SK-N-MC (cell line): ENCODE measurements around the gene ATPAF1.

Experiments used
- EZH2 ChIP-seq: fragments of 200-600 bp; sonication (generic); IDR thresholded peaks from one replicate; pipeline ENCODE4 v1.6.1; 2017; ENCODE audit warnings: antibody characterized with exemption
- POLR2AphosphoS5 ChIP-seq: IDR thresholded peaks from 2 replicates; pipeline ENCODE4 v1.6.1; 2012; ENCODE audit warnings: mild to moderate bottlenecking, low read depth, low read length, borderline replicate concordance

- TF ChIP-seq EZH2 (no peak), POLR2AphosphoS5 (no peak)
These were observed 46.2 kb downstream of the ATPAF1 start for GRCh38 chr1:46621930-46622329.
